Testis (tissue), 3 donors: ENCODE measurements around the gene TMEM185B. TPM values are rescaled to one million over a fixed set of nuclear protein-coding genes. Genes with fewer than 3 reads are reported as not detected.

Experiments
- DNase-seq: peaks from one replicate; pipeline ENCODE4 v3.0.0-alpha.2; 2019
- H3K27ac ChIP-seq, 2 donors: fragments of 200-600 bp; sonication (generic); one replicate each; pipeline ENCODE4 v1.5.1; 2019
- H3K27me3 ChIP-seq: fragments of 200-600 bp; sonication (generic); one replicate; pipeline ENCODE4 v1.5.1; 2019
- H3K36me3 ChIP-seq: fragments of 200-600 bp; sonication (generic); one replicate; pipeline ENCODE4 v1.5.1; 2017; ENCODE audit warnings: low read depth; ENCODE audit errors: missing control alignments
- H3K4me1 ChIP-seq: fragments of 200-600 bp; sonication (generic); one replicate; pipeline ENCODE4 v1.5.1; 2019
- H3K4me3 ChIP-seq, 2 donors: fragments of 200-600 bp; sonication (generic); one replicate each; pipeline ENCODE4 v1.5.1; 2017 to 2019
- H3K9me3 ChIP-seq: fragments of 200-600 bp; sonication (generic); one replicate; pipeline ENCODE4 v1.5.1; 2017
- POLR2A ChIP-seq: fragments of 450-650 bp; IDR thresholded peaks from one replicate; pipeline ENCODE4 v1.6.1; 2017; ENCODE audit warnings: antibody characterized with exemption, mild to moderate bottlenecking, moderate library complexity
- WGBS, 2 donors: methylation state at CpG; one replicate each; pipeline ENCODE4 v1.1.5; 2018; 5-methylcytosine and 5-hydroxymethylcytosine counted together
- intact Hi-C: fragments of 100-400 bp; cut with DNase I; formaldehyde crosslinking; loops from one replicate; pipeline ENCODE4 v1.15.1; 2023; ENCODE audit warnings: low total_unique reads
- polyA plus RNA-seq: library from polyadenylated mRNA; stranded (reverse); fragments of 350-450 nt; fragmentation: Illumina TruSeq; extraction: RNeasy Lipid Tissue Mini Kit (QIAGEN cat#74804); gene quantifications from one replicate; pipeline ENCODE4 v1.2.3, GENCODE V29; 2014; ENCODE audit warnings: low read depth, low replicate concordance; ENCODE audit not compliant: insufficient read depth
- total RNA-seq, 2 donors: library from RNA; depleted of rRNA; stranded (reverse); fragments of >200 nt; gene quantifications; one replicate each; pipeline ENCODE4 v1.2.3, GENCODE V29; 2016
- TF ChIP-seq, protein P1 (sequence below), 3 experiments: fragments of 450-650 bp in 2 of 3; fragments of 200-600 bp in 1 of 3; sonication (generic) in 1 of 3; IDR thresholded peaks; one replicate each; pipeline ENCODE4 v1.5.1; 2016 to 2019; ENCODE audit warnings: antibody characterized with exemption in 3 of 3, mild to moderate bottlenecking in 2 of 3, moderate library complexity in 1 of 3

TMEM185B gene
- total and polyA plus RNA-seq, 3 donors from 2014 or later, result 41.2 to 72.5 (median 63.4) TPM

DNA sequence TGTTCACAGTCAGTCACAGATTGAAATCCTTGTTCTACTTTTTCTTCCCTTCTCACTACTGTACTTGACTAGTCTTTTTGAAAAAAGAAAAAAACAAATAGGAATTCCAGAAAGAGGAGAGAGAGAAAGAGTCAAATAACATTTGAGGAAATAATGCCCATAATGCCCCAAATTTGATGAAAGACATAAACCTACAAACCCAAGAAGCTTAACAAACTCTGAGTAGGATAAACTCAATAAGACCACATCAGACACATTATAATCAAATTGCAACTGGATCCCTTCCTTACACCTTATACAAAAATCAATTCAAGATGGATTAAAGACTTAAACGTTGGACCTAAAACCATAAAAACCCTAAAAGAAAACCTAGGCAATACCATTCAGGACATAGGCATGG, 30.9 kb downstream of the TMEM185B start:
- WGBS, 2 donors, result 74 to 78% methylated on average over 1 of the region's 1 CpG
- intact Hi-C loops, result no loop called here

DNA sequence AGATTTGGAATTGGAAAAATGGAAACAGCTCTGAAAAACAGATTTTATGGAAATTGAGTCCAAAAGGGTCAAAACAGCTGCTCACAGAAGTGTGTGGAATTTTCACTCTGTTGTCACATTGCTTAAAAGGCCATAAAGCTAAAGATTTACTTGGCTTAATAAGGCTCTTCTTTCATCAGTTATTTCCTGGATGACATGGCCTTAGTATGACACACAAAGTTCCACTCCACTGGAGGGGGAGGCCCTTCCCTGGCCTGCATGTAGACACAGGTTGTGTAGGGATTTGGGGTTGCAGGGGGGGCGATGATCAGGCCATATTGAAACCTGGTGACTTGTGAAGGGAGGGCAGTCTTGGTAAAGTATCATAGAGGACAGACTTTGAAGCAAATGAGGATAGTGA, 34.0 kb downstream of the TMEM185B start:
- no peaks in the 10 kb centered on the region for H3K27me3 ChIP-seq
- 82 to 87% methylated on average over 1 of the region's 1 CpG for WGBS, 2 donors
- intact Hi-C loops, result no loop called here
- no peak for DNase-seq
- H3K9me3 ChIP-seq, result no peaks in the 10 kb centered on the region
- TF ChIP-seq, protein P1, sequence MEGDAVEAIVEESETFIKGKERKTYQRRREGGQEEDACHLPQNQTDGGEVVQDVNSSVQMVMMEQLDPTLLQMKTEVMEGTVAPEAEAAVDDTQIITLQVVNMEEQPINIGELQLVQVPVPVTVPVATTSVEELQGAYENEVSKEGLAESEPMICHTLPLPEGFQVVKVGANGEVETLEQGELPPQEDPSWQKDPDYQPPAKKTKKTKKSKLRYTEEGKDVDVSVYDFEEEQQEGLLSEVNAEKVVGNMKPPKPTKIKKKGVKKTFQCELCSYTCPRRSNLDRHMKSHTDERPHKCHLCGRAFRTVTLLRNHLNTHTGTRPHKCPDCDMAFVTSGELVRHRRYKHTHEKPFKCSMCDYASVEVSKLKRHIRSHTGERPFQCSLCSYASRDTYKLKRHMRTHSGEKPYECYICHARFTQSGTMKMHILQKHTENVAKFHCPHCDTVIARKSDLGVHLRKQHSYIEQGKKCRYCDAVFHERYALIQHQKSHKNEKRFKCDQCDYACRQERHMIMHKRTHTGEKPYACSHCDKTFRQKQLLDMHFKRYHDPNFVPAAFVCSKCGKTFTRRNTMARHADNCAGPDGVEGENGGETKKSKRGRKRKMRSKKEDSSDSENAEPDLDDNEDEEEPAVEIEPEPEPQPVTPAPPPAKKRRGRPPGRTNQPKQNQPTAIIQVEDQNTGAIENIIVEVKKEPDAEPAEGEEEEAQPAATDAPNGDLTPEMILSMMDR (IDR thresholded peaks at IDR 0.05), result no peak
- TF ChIP-seq POLR2A, result no peak
- no peak overlapping the region for H3K27ac ChIP-seq
- H3K4me3 ChIP-seq, result no peak overlapping the region
- no peaks in the 10 kb centered on the region for H3K4me1 ChIP-seq
- no peaks in the 10 kb centered on the region for H3K36me3 ChIP-seq

More for the DNA sequence above, 30.9 kb downstream of the TMEM185B start:
- Histone ChIP-seq H3K4me1 (no peaks in the 10 kb centered on the region), H3K27ac (no peak overlapping the region), H3K9me3 (no peaks in the 10 kb centered on the region), H3K36me3 (no peaks in the 10 kb centered on the region), H3K27me3 (no peaks in the 10 kb centered on the region), H3K4me3 (no peak overlapping the region)
- TF ChIP-seq, protein P1 (IDR thresholded peaks at IDR 0.05), result no peak
- no peak for TF ChIP-seq POLR2A
- no peak for DNase-seq

DNA sequence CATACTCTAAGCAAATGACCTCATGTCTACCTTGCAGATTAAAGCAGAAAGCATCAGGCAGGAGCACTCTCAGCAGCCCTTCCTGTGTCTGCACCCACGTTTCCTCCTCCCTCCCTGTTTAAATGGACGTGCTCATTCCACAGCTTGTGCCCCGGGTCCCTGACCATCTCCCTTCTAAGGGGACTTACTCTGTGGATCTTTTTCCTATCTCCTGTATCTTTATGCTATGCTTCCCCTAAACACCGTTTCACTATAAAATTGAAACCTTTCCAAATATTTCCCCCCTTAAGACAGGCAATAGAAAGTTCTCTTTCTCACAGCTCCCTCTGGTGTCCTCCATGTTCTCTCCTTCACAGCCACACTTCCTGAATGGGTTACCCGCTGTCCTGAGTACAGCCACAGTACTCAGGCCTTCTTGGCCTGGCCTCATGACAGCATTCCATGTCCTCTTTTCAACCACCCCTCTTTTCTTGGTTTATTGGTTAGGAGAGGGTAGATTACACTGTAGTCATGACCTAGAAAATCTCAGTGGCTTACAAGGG, 41.1 kb downstream of the TMEM185B start:
- DNase-seq, result no peak
- Histone ChIP-seq H3K36me3 (no peaks in the 10 kb centered on the region), H3K9me3 (no peaks in the 10 kb centered on the region), H3K4me1 (no peaks in the 10 kb centered on the region), H3K4me3 (no peak overlapping the region), H3K27ac (no peak overlapping the region), H3K27me3 (no peaks in the 10 kb centered on the region)
- intact Hi-C loops, result no loop called here
- TF ChIP-seq, protein P1 (IDR thresholded peaks at IDR 0.05), result no peak
- TF ChIP-seq POLR2A, result no peak
- 75 to 77% methylated on average over 5 of the region's 5 CpGs for WGBS, 2 donors

- Histone ChIP-seq H3K4me1 (no peaks in the 10 kb centered on the region), H3K27me3 (no peaks in the 10 kb centered on the region), H3K27ac (no peak overlapping the region), H3K36me3 (no peaks in the 10 kb centered on the region), H3K9me3 (no peaks in the 10 kb centered on the region), H3K4me3 (no peak overlapping the region)
- TF ChIP-seq, protein P1 (IDR thresholded peaks at IDR 0.05), result no peak
- no peak for TF ChIP-seq POLR2A
- 90 to 94% methylated on average over 3 of the region's 3 CpGs for WGBS, 2 donors
- intact Hi-C loops, result no loop called here
- DNase-seq, result no peak
These were observed 43.1 kb downstream of the TMEM185B start for GRCh38 chr2:120180066-120180465.

DNA sequence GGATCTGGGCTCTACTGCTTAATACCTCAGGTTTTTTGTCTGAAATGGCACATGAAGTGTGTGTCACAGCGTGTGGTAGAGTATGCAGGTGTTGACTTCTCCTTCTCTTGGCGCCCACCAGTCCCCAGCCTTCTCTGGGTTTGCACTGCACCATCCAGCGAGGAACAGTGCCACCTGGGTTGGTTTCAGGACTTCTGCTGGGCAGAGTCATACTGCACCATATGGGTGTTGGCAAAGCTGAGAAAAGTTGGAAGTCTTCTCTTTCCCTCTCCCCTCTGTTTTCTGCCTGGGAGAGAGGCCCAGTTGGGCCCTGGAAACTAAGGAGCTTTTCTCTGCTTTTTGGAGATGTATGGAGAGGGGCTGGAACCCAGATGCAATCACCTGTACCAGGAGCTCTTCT, 43.8 kb downstream of the TMEM185B start:
- Histone ChIP-seq H3K9me3 (no peaks in the 10 kb centered on the region), H3K36me3 (no peaks in the 10 kb centered on the region), H3K27ac (no peak overlapping the region), H3K4me3 (no peak overlapping the region), H3K4me1 (peaks cover 3% of the 10 kb centered on the region), H3K27me3 (no peaks in the 10 kb centered on the region)
- intact Hi-C loops, result no loop called here
- no peak for DNase-seq
- 90 to 92% methylated on average over 3 of the region's 3 CpGs for WGBS, 2 donors
- TF ChIP-seq, protein P1 (IDR thresholded peaks at IDR 0.05), result no peak
- no peak for TF ChIP-seq POLR2A
